Spleen (tissue), 7 donors: ENCODE measurements around the gene TBC1D22B.

ENCODE experiments used
- POLR2A ChIP-seq, 3 donors: fragments of 450-650 bp; IDR thresholded peaks; one replicate each; pipeline ENCODE4 v1.5.1; 2017; ENCODE audit warnings: antibody characterized with exemption in 3 of 3, mild to moderate bottlenecking in 1 of 3
- POLR2AphosphoS5 ChIP-seq, 3 donors: sonication (generic); formaldehyde crosslinking; IDR thresholded peaks; one replicate each; pipeline ENCODE4 v1.5.1; 2017; ENCODE audit warnings: antibody characterized with exemption in 3 of 3
- TF ChIP-seq, protein P1 (sequence below), 11 experiments: fragments of 200-600 bp in 7 of 11; fragments of 450-650 bp in 4 of 11; sonication (generic) in 4 of 11; IDR thresholded peaks in 8 of 11; conservative IDR thresholded peaks in 3 of 11; 1 replicate in 7 of 11; 2 replicates in 4 of 11; pipeline versions ENCODE4 v1.4.0 to v1.8.0; 2016 to 2021; ENCODE audit warnings: antibody characterized with exemption in 11 of 11, inconsistent platforms in 4 of 11, mild to moderate bottlenecking in 1 of 11
- donor health status: DM: no; HTN: no; CAD: no; lungs with moderate emphysema.
- donor health status: DM: no; HTN: no; CAD: no.
- donor health status: DM: no; HTN: no; CAD: no.

DNA sequence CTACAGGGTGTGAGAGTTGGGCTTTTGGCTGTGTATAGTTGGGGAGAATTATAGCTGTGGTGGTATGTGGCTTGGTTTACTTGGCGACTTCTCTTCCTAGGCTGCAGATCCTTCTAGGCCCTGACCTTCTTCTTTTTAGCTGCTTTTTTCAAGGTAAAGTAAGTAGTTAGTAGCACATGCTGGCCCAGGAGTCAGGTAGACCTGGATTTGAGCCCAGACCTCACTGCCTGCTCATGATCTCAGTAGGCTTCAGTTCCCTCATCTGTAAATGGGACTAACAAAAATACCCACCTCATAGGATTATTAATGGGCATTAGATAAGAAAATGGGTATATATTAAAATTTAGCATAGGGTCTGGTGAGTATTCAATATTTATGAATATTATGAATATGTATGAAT is 17.8 kb downstream of the TBC1D22B start:
- TF ChIP-seq, protein P1, sequence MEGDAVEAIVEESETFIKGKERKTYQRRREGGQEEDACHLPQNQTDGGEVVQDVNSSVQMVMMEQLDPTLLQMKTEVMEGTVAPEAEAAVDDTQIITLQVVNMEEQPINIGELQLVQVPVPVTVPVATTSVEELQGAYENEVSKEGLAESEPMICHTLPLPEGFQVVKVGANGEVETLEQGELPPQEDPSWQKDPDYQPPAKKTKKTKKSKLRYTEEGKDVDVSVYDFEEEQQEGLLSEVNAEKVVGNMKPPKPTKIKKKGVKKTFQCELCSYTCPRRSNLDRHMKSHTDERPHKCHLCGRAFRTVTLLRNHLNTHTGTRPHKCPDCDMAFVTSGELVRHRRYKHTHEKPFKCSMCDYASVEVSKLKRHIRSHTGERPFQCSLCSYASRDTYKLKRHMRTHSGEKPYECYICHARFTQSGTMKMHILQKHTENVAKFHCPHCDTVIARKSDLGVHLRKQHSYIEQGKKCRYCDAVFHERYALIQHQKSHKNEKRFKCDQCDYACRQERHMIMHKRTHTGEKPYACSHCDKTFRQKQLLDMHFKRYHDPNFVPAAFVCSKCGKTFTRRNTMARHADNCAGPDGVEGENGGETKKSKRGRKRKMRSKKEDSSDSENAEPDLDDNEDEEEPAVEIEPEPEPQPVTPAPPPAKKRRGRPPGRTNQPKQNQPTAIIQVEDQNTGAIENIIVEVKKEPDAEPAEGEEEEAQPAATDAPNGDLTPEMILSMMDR (IDR thresholded peaks at IDR 0.05 in 8 of 11, conservative IDR thresholded peaks at IDR 0.05 in 3 of 11), result no peak
- TF ChIP-seq POLR2AphosphoS5 (IDR thresholded peaks at IDR 0.05) (no peak), POLR2A (IDR thresholded peaks at IDR 0.05) (no peak)
